Thyroid gland (tissue), 4 donors: ENCODE results near the gene SLC13A3.

Experiments used
- POLR2A ChIP-seq, 2 donors: fragments of 450-650 bp; IDR thresholded peaks; one replicate each; pipeline ENCODE4 v1.6.1; 2017; ENCODE audit warnings: antibody characterized with exemption in 2 of 2, mild to moderate bottlenecking in 2 of 2, moderate library complexity in 1 of 2
- TF ChIP-seq, protein P1 (sequence below), 6 experiments: fragments of 200-600 bp in 3 of 6; fragments of 450-650 bp in 3 of 6; sonication (generic) in 3 of 6; IDR thresholded peaks; one replicate each; pipeline ENCODE4 v1.5.1; 2016 to 2019; ENCODE audit warnings: antibody characterized with exemption in 6 of 6, mild to moderate bottlenecking in 2 of 6, inconsistent platforms in 1 of 6, moderate library complexity in 1 of 6

DNA sequence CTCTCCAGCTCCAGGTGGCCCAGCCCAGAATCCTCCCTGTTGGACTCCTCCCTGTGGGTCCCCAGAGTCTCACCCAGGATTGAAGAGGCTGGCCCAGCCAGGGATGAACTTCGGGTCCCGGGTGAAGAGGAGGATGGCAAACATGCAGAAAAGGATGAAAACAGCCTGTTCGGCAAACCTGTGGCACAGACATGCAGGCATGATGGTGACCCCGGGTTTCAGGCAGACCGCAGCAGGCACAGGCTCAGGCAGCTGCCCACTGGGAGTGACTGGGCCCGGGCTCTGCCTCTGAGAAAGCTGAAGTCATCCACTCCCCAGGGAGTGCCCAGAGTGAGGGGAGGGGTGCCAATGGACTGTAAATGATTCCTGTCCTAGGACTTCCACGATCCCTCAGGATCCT, 63.3 kb downstream of the SLC13A3 start:
- TF ChIP-seq POLR2A (IDR thresholded peaks at IDR 0.05) = no peak
- TF ChIP-seq, protein P1, sequence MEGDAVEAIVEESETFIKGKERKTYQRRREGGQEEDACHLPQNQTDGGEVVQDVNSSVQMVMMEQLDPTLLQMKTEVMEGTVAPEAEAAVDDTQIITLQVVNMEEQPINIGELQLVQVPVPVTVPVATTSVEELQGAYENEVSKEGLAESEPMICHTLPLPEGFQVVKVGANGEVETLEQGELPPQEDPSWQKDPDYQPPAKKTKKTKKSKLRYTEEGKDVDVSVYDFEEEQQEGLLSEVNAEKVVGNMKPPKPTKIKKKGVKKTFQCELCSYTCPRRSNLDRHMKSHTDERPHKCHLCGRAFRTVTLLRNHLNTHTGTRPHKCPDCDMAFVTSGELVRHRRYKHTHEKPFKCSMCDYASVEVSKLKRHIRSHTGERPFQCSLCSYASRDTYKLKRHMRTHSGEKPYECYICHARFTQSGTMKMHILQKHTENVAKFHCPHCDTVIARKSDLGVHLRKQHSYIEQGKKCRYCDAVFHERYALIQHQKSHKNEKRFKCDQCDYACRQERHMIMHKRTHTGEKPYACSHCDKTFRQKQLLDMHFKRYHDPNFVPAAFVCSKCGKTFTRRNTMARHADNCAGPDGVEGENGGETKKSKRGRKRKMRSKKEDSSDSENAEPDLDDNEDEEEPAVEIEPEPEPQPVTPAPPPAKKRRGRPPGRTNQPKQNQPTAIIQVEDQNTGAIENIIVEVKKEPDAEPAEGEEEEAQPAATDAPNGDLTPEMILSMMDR (IDR thresholded peaks at IDR 0.05) = no peak
